Cerebellar cortex (tissue), 1 donor: ENCODE measurements around the gene CCDC167.

ENCODE experiments used
- DNase-seq: peaks from one replicate; pipeline ENCODE4 v3.0.0-alpha.2; 2015; ENCODE audit warnings: low spot score

The CCDC167 gene

GRCh38 chr6:37488476-37488875 lies 11.2 kb downstream of the CCDC167 start:
- no peak for DNase-seq

DNA sequence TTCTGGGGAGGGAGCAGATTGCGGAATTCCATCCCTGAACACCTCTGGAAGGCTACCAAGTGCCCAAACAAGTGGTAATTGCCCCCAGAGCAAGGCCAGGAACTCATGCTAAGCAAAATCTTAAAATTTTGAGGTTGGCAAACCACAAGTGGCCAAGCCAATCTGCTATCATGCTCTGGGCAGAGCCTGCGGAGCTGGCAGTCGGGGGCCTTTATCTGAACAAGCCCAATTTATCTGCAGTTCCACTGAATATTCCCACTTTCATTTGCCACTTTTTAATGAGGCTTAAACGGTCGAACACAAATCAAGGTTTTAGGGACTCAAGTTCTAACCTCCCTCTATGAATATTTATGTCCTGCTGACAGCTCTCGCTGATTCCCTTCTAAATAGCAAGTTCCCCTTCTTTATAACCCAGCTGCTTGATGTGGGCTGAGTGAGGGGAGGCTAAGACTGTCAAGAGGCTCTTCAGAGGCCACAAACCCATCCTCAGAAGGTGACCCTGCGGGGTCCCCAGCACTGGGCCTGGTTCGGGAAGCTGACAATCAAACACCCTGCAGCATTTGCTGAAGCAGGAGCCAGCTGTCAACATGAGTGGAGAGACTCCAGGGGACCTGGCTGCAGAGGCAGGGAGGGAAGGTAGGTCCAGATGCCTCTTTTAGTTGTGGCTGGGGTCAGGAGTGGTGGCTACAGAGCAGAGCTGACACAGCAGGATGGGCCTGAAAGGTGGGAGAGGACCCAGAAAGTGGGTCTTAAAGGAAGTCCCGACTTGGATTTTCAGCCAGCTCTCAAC lies 11.9 kb downstream of the CCDC167 start:
- no peak for DNase-seq

GRCh38 chr6:37486121-37486839 lies 13.4 kb downstream of the CCDC167 start:
- DNase-seq, result no peak

DNA sequence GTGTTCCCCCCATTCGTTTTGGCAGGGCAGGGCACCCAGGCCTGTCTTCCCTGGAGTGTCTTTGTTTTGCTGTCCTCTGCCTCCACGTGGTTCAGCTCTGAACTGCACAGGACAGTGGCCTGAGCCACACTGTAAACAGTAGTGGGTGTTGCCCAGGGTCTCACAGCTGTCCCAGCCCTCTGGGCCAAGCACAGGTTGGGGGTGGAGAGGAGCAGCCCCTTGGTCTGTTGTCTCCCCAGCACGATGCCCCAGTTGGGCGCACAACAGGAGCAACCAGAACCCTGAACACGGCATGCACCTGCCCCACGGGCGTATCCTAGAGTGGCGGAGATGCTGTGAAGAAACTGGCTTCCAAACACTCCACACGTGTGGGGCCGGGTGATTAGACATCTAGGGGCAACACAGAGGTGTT lies 14.4 kb downstream of the CCDC167 start:
- peak; percentile 36 for DNase-seq

DNA sequence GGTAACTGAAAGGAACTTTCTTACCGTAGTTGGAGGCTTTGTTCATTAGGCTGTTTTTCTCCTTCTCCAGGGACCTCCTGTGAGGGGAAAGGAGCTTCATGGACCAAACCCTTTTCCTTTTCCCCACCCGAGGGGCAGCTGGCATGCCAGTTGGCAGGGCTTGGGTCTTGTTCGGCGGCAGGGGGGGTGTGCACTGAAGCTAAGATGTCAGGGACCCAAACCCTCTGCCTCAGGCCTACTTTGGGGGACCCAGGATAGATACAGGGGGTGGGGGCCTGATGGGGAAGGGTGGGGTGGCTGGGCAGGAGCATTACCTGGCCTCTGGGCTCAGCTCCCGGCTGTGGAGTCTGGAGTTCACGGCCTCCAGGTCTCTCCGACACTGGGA lies 14.9 kb downstream of the CCDC167 start:
- no peak for DNase-seq

GRCh38 chr6:37483917-37484785 lies 15.5 kb downstream of the CCDC167 start:
- peak; percentile 67 for DNase-seq

GRCh38 chr6:37483252-37483901 lies 16.3 kb downstream of the CCDC167 start:
- DNase-seq, result no peak

GRCh38 chr6:37482606-37483251 lies 17.0 kb downstream of the CCDC167 start:
- DNase-seq, result no peak

GRCh38 chr6:37481711-37482605 lies 17.7 kb downstream of the CCDC167 start:
- DNase-seq, result no peak

DNA sequence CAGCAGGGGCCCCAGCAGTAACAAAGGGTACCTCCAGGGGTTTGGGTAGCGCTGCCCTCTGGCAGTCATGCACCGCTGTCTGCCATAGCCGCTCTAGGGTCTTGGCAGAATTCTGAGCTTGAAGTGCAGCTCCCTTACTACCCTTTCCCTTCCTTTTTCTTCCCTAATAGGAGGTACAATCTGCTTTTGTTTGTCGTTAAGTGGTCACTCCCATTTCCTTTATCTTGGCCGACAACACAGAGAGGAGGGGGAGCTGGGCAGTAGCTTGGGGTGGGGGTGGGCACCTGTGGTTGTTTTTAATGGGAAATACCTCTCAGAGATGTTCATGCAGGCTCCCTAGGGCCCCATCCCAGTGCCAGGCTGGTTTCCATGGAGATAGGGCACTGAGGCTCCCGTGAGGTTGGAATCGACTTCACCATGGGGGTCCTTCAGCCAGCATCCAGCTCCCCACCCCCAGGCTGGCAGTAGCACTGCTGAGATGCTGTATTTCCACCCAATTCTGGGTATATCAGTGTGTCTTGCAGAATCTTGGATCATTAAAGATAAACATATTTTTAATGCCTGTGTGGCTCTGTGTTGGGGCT lies 18.6 kb downstream of the CCDC167 start:
- no peak for DNase-seq

- DNase-seq, result no peak
Measured at GRCh38 chr6:37480118-37480736, 19.5 kb downstream of the CCDC167 start.

- DNase-seq, result no peak
Measured at GRCh38 chr6:37479266-37479854, 20.3 kb downstream of the CCDC167 start.

DNA sequence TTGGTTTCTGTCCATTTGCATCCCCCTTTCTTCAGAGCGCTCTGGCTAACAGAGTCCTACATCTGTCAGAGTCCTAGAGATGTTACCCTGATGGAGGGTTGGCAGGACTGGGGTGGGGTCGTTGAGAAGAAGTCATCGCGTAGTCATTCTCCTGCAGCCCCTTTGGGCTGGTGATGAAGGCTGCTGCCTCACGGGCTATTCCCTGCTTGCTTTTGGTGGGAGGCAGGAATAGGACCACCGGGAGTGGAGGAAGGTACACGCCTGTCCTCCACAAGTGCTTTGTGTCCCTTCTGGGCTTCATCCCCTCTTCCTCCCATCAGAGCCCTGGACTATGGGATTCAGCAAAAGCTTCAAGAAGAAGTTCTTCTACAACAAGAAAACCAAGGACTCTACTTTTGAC lies 20.9 kb downstream of the CCDC167 start:
- no peak for DNase-seq

GRCh38 chr6:37477656-37478435 lies 21.8 kb downstream of the CCDC167 start:
- DNase-seq, result no peak

DNA sequence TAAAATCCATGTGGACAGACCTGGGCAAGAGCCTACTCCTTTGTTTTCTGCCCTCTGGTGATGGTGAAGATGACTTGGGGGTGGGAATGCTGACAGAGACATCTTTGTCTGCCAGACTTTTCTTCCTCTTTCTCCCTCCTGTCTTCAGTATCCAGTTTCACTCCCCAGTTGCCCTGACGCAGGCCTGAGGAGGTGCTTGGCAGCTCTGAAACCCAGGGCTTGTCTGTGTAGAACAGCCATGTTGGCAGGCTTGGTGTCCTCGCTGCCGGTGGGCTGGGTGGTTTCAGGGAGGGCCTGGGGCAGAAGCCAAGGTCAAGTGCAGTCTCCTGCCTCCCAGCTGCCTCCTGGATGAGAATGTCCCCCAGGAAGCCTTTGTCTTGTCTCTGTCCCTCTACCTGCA lies 22.5 kb downstream of the CCDC167 start:
- no peak for DNase-seq

DNA sequence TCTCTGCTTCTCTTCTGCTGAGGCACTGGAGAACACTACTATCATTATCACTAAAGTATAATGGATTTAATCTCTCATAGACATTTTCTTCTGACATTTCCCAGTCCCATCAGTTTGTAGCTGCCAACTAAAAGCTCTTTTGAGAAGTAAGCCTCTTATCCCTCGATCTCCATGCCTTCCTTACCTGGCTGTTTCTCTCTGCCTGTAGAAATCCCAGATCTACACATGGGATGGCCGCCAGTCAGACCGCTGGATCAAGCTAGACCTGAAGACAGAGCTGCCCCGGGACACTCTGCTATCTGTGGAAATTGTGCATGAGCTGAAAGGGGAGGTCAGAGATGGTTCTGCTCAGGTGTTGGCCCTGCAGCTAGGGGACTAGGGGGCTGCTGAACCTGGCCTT lies 25.4 kb downstream of the CCDC167 start:
- no peak for DNase-seq

- DNase-seq, result no peak
Measured at GRCh38 chr6:37473364-37474095, 26.2 kb downstream of the CCDC167 start.

DNA sequence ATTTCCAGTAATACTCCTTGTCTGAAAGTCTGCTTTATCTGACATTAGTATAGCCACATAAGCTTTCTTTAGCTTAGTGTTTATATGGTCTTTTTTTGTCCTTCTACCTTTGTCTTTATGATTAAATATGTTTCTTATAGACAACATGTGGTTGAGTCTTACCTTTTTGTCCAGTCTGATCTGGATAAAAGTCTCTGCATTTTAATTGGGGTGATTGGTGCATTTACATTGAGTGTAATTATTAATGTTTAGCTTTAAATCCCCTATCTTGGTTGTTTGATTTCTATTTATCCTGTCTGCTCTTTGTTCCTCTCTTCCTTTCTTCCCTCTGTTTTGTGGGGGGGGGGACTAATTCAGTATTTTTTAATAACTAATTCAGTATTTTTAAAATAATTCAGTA lies 32.0 kb downstream of the CCDC167 start:
- DNase-seq, result no peak
